Measurements from ENCODE around the gene PABPN1L. TPM values are rescaled to one million over a fixed set of nuclear protein-coding genes. Genes with fewer than 3 reads are reported as not detected.

The PABPN1L gene
- total RNA-seq, 1 donor from 2014 or later: 0.40 TPM

GRCh38 chr16:88843256-88843655 lies 23.2 kb downstream of the PABPN1L start:
- Mint-ChIP-seq H3K27me3 (ENCODE audit: low read depth) (no peaks in the 10 kb centered on the region), H3K9me3 (no peaks in the 10 kb centered on the region), H3K27ac (no peak overlapping the region), H3K4me3 (no peak overlapping the region), H3K4me1 (no peaks in the 10 kb centered on the region), H3K36me3 (no peaks in the 10 kb centered on the region)
- no peak for TF ChIP-seq CTCF (IDR thresholded peaks at IDR 0.05; ENCODE audit: unreplicated experiment)
- no peak for DNase-seq (ENCODE audit: low spot score in 2 of 2, unreplicated experiment in 2 of 2)

GRCh38 chr16:88842806-88843205 lies 23.7 kb downstream of the PABPN1L start:
- Mint-ChIP-seq H3K9me3 (no peaks in the 10 kb centered on the region), H3K36me3 (no peaks in the 10 kb centered on the region), H3K27me3 (ENCODE audit: low read depth) (no peaks in the 10 kb centered on the region), H3K27ac (no peak overlapping the region), H3K4me1 (no peaks in the 10 kb centered on the region), H3K4me3 (no peak overlapping the region)
- TF ChIP-seq CTCF (IDR thresholded peaks at IDR 0.05; ENCODE audit: unreplicated experiment): no peak
- no peak for DNase-seq (ENCODE audit: low spot score in 2 of 2, unreplicated experiment in 2 of 2)

GRCh38 chr16:88842308-88842756 lies 24.1 kb downstream of the PABPN1L start:
- H3K4me1 Mint-ChIP-seq: no peaks in the 10 kb centered on the region
- no peak overlapping the region for H3K4me3 Mint-ChIP-seq
- no peaks in the 10 kb centered on the region for H3K9me3 Mint-ChIP-seq
- H3K27ac Mint-ChIP-seq: no peak overlapping the region
- DNase-seq (ENCODE audit: low spot score in 2 of 2, unreplicated experiment in 2 of 2): no peak
- no peaks in the 10 kb centered on the region for H3K27me3 Mint-ChIP-seq (ENCODE audit: low read depth)
- H3K36me3 Mint-ChIP-seq: no peaks in the 10 kb centered on the region
- TF ChIP-seq CTCF (IDR thresholded peaks at IDR 0.05; ENCODE audit: unreplicated experiment): no peak

- H3K9me3 Mint-ChIP-seq: no peaks in the 10 kb centered on the region
- no peaks in the 10 kb centered on the region for H3K36me3 Mint-ChIP-seq
- no peak for TF ChIP-seq CTCF (IDR thresholded peaks at IDR 0.05; ENCODE audit: unreplicated experiment)
- H3K4me3 Mint-ChIP-seq: no peak overlapping the region
- no peaks in the 10 kb centered on the region for H3K4me1 Mint-ChIP-seq
- no peak for DNase-seq (ENCODE audit: low spot score in 2 of 2, unreplicated experiment in 2 of 2)
- no peak overlapping the region for H3K27ac Mint-ChIP-seq
- no peaks in the 10 kb centered on the region for H3K27me3 Mint-ChIP-seq (ENCODE audit: low read depth)
These were observed 24.7 kb downstream of the PABPN1L start for GRCh38 chr16:88841521-88842307.

- Mint-ChIP-seq H3K27ac (no peak overlapping the region), H3K36me3 (no peaks in the 10 kb centered on the region), H3K9me3 (no peaks in the 10 kb centered on the region), H3K4me1 (no peaks in the 10 kb centered on the region), H3K27me3 (ENCODE audit: low read depth) (no peaks in the 10 kb centered on the region), H3K4me3 (no peak overlapping the region)
- TF ChIP-seq CTCF (IDR thresholded peaks at IDR 0.05; ENCODE audit: unreplicated experiment): no peak
- no peak for DNase-seq (ENCODE audit: low spot score in 2 of 2, unreplicated experiment in 2 of 2)
These were observed 25.8 kb downstream of the PABPN1L start for GRCh38 chr16:88840600-88841215.
